ENCODE measurements around the gene MECR.
"Not testable (repeated sequence)": the region's sequence is repeated elsewhere in the genome, so short reads cannot be mapped to it uniquely, and the experiment has no call there.

MECR gene

GRCh38 chr1:29235955-29236711, 5.4 kb upstream of the MECR start, which contains the start of gene PTPRU:
Gene PTPRU (plus strand): TSS chr1:29236522. CDS start chr1:29236645, 123 bp downstream.
- no peak for DNase-seq (ENCODE audit: low read depth, low spot score)

DNA sequence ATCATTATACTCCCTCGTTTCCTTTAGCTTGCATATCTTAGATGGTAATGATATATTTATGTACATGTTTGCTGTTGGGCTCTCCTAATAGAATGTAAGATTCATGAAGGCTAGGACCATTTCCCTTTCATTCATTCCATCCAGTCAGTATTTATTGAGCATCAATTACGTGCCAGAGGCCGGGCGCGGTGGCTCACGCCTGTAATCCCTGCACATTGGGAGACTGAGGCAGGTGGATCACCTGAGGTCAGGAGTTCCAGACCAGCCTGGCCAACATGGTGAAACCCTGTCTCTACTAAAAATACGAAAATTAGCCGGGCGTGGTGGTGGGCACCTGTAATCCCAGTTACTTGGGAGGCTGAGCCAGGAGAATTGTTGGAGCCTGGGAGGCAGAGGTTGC, 4.1 kb upstream of the MECR start:
- not testable (repeated sequence) for DNase-seq (ENCODE audit: low read depth, low spot score)

GRCh38 chr1:29234471-29234870, 3.7 kb upstream of the MECR start:
- no peak for DNase-seq (ENCODE audit: low read depth, low spot score)

DNA sequence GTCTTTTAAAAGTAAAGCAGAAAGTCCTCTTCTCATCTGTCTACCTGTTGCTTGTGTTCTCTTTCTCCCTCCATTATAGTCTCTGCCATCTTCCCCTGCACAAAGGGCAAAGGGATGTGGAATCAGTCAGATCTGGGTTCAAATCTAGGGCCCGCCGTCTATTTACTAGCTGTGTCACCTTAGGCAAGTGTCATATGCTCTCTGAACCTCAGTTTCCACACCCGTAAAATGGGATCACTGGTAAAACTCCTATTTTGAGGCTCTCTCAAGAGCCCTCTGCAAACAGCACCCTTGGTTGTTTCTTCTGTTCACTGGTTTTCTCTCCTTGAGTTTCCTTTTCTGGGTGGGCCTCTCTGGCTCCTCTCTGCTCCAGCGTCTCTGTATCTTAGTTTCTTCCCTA, 3.0 kb upstream of the MECR start:
- no peak for DNase-seq (ENCODE audit: low read depth, low spot score)

- no peak for DNase-seq (ENCODE audit: low read depth, low spot score)
Observed at GRCh38 chr1:29232387-29232786, 1.7 kb upstream of the MECR start.

DNA sequence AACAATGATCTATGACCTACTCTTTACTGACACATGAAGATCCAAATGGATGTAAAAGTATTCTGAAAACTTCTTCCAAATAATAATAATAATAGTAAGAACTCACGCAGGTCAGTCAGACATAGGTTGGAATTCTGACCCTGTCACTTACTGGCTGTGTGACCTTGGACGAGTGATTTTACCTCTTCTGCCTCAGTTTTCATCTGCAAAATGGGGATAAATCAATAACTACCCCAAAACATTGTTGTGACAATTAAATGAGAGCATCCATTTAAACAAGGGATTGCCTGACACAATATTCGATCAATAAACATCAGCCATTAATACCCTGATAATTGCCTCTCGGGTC, 556 bp downstream of the MECR start:
- no peak for DNase-seq (ENCODE audit: low read depth, low spot score)

GRCh38 chr1:29227511-29227910, 3.2 kb downstream of the MECR start:
- no peak for DNase-seq (ENCODE audit: low read depth, low spot score)

- no peak for DNase-seq (ENCODE audit: low read depth, low spot score)
Observed at GRCh38 chr1:29225361-29225760, 5.4 kb downstream of the MECR start.

DNA sequence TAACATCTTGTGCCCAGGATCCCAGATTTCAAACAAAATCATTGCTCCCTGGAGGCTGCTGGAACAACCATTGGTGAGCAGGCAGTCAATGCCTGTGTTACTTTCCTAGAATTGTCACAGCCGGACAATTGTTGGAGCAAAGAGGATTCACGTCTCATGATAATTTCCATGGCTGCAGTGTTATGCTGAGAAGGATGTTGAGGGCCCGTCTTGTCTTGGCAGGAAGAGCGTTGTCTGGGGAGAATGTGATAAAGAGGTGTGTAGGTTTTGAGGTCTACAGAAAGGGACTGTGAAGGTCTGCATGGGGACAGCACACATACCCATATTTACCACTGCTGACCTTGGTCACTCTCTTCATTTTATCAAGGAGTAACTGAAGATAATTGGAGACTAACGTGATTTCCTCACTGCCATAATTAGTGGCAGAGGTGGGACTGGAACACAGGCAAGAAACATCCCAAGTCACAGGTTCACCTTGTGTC, 6.3 kb downstream of the MECR start:
- DNase-seq (ENCODE audit: low read depth, low spot score) = no peak

DNA sequence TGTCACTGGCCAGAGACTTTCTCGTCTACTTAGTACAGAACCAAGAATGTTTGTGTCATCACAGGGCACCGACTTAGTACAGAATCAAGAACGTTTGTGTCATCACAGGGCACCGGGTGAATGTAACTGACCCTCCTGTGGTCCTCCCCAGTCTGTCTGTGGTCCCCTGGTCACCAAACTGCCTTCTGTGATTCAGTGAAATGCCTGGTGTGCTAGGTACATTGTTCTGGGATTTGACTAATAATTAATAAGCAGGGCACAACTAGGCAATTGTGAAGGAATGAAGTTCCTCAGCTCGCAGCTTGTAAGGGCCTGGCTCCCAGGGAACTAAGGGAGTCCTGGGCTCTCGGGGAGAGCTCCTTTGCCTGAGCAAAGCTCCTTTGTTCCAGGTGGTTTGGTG, 7.2 kb downstream of the MECR start:
- DNase-seq (ENCODE audit: low read depth, low spot score) = no peak

DNA sequence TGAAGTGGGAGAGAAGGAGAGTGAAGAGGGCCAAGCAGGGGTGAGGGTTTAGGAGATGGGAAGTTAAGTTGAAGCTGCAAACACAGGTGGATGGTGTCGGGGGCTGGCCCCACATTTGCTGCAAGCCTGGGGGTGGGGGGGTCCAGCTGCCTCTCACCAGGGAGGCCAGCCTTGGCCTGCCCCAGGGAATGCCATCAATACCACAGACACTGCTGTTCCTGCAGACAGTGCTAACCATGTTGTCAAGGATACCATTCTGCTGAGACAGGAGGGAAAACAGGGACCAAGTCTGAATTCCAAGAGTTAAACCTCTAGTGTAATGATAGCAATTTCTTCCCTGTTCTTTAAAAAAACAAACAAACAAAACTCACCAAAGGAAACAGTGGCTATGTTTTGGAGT, 8.0 kb downstream of the MECR start:
- DNase-seq (ENCODE audit: low read depth, low spot score) = no peak

DNA sequence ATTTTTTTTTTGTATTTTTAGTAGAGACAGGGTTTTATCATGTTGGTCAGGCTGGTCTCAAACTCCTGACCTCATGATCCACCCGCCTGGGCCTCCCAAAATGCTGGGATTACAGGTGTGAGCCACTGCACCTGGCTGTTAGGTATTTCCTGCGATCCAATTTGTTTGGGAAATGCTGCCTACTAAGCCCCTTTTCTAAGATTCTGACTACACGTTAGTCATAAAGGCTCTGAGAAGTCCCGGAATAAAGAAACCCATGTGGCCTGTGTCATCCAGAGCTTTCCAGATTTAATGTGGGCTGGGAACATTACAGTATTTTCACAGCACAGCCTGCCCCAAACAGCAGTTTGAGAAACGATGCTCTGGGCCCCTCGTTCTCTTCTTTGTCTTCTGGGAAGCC, 8.5 kb downstream of the MECR start:
- DNase-seq (ENCODE audit: low read depth, low spot score) = not testable (repeated sequence)

DNA sequence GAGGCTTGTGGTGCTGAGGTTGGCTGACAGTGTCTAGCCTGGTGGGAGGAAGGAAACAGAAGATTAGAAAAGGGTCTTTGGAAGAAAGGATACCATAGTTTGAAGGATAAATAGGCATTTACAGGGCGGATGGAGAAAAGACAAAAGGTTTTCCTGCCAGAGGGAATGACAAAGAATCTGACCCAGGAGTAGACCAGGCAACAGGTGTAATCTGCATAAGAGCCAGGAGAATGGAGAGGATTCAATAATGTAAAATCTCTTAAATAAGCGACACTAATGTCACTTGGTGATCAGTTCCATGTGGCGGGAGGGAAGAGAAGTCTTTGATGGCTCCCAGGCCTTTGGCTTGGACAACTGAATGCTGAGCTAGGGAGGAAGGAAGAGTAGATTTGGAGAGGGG, 9.4 kb downstream of the MECR start:
- DNase-seq (ENCODE audit: low read depth, low spot score) = no peak

DNA sequence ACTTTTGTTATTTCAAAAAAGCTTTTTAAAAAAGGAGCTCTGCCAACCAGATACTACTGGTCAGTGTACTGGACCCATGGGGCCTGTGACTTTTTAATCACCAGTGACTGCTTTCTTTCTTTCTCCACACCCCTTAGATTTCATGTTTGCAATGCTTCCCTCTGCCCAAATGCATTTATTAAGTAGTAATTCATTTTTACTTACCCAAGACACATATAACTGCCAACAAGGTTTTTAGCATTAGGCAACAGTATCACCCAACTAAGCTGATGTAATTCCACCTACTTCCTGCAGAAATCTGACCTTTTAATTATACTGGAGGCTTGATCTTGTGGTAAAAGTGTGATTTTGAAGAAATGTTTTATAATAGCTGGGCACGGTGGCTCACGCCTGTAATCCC, 12.5 kb downstream of the MECR start:
- no peak for DNase-seq (ENCODE audit: low read depth, low spot score)

DNA sequence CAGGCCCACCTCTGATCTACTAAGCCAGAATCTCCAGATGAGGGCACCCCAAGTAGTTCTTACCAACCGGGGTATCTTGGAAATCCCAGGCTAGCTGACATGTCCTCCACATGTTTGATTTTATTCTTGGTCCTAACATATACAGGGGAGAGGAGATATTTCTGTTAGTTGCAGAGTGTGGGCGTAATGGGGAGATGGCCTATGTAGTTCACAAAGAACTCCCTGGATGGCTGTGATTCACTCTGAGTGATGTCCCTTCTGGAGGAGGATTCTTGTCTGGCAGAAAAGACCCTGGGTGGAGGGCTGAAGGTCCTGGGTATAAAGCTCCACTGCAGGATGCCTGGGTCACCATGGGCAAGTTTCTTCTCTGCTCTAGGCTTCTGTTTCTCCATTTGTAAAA, 13.1 kb downstream of the MECR start:
- no peak for DNase-seq (ENCODE audit: low read depth, low spot score)

- no peak for DNase-seq (ENCODE audit: low read depth, low spot score)
Observed at GRCh38 chr1:29213055-29213454, 17.7 kb downstream of the MECR start.

DNA sequence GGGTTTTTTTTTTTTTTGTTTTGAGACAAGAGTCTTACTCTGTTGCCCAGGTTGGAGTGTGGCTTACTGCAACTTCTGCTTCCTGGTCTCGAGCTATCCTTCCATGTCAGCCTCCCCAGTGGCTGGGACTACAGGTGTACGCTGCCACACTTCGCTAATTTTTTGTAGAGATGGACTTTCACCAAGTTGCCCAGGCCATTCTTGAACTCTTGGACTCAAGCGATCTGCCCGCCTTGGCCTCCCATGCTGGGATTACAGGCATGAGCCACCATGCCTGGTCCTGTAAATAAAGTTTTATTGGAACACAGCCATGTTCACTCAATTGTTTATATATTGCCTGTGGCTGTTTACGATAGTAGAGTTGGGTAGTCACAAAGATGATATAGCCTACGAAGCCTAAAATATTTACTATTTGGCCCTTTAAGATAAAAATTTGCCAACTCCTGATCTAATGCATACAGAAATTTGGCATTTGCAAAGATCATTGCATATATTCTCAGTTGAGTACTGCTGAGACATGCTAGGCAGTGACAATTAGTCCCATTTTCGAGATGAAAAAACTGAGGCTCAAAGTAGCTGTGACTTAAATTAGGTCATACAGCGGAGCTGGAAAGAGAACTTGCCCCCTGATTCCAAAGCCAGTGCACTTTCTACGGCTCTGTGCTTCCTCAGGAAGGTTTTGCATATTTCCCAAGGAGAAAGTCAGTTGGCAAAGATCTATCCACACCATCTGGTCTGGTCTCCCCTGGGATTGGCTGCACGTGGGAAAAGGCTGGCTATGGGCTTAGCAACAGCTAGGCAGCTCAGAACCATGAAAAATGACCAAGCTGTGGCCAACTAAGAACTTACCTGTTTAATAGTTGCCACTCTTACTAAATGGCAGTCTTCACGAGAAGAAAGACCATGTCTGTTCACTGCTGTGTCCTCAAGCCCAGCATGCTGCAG, 19.4 kb downstream of the MECR start:
- no peak for DNase-seq (ENCODE audit: low read depth, low spot score)

DNA sequence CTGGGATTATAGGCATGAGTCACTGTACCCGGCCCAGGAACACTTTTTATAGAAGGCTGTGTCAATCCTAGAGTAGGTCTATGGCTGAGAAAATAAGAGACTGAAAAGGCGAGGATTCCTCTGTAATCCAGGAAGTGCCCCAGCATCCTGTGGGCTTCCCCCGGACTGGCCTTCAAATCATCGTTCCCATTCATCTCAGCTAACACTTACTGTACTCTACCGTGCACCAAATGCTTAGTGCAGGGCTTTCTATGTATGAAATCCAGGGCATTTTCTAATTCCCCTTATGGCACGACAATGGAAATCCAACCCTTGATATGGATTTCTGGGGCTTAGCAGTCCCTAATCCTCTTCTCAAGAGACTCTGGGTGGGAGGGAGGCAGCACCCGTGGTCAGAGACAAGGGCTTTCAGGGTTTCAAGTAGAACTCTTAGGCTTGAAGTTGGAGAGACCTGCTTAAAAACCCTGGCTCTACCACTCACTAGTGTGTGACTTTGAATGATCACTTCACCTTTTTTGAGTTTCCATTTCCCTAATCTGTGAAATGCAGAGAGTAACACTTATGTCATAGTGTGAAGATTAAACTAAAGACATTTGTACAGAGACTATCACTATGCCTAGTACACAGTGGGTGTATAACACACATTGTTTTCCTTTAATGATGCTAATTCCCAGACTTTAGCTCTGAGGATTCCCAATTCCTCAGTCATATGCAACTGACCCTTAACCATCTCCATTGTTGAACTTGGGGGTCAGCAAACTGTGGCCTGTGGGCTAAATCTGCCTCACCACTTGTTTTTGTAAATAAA, 20.3 kb downstream of the MECR start:
- no peak for DNase-seq (ENCODE audit: low read depth, low spot score)

- DNase-seq (ENCODE audit: low read depth, low spot score) = no peak
Observed at GRCh38 chr1:29209173-29209572, 21.6 kb downstream of the MECR start.

GRCh38 chr1:29208442-29208841, 22.3 kb downstream of the MECR start:
- DNase-seq (ENCODE audit: low read depth, low spot score) = no peak

DNA sequence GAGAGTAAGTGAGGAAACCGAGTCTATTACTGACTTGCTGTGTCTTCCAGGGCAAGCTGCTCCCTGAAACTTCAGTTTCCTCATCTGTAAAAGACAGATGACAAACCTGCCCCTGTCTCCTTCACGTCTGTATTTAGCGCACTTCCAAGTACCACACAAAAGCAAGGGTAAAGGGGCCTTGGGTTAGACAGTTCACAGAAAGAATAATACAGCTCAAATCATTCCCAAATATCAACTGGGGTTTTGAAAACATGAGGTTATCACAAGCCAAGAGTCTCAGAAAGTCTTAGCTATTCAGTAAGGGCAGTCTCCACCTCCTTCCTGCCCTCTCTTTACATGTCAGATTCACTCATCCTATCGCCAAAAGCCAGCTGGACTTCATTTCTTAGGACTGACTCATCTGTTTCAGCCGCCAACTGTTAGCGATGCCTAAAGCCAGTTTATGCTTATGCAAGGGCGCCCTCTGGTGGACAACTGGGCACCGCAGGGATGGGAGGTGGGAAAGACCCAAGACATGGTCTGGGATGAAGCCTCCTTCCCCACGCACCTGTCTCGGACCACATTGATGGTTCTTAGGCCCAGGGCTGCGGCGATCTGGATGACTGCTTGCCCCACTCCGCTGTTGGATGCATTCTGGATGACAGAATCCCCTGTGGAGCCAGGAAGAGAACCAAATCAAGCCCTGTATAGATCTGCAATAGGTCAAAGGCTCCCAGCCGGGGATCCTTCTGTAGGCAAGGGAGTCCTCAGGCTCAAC, 28.0 kb downstream of the MECR start:
- DNase-seq (ENCODE audit: low read depth, low spot score) = peak; percentile 86
